Keratinocyte (primary cell): ENCODE data around the gene BRINP1. TPM values are rescaled to one million over a fixed set of nuclear protein-coding genes. Genes with fewer than 3 reads are reported as not detected.
"Not testable (repeated sequence)": the region's sequence is repeated elsewhere in the genome, so short reads cannot be mapped to it uniquely, and the experiment has no call there.

Experiments
- DNase-seq: peaks from one replicate; pipeline ENCODE4 v3.0.0-alpha.2; 2011; ENCODE audit warnings: low read depth, missing footprints, low spot score
- FAIRE-seq: peaks from 2 replicates; lab custom pipeline; 2011; peaks lifted over from hg19 to GRCh38; lab: Jason Lieb, UNC
- H2AFZ ChIP-seq: 2 replicates; pipeline ENCODE4 v1.6.0; 2012; ENCODE audit warnings: low read length, control low read depth, inconsistent platforms; ENCODE audit not compliant: control insufficient read depth
- H3K27ac ChIP-seq: 2 replicates; pipeline ENCODE4 v1.5.1; 2011; ENCODE audit warnings: low read length; ENCODE audit not compliant: control insufficient read depth, insufficient read depth
- H3K27me3 ChIP-seq: 3 replicates; pipeline ENCODE4 v1.6.0; 2011; ENCODE audit warnings: low read length; ENCODE audit not compliant: control insufficient read depth, insufficient read depth; ENCODE audit errors: extremely low read depth
- H3K36me3 ChIP-seq, 2 experiments: 2 replicates in 1 of 2; 3 replicates in 1 of 2; pipeline ENCODE4 v1.5.1; 2011; ENCODE audit warnings: low read length in 2 of 2, mild to moderate bottlenecking in 1 of 2; ENCODE audit not compliant: control insufficient read depth in 2 of 2, insufficient read depth in 2 of 2; ENCODE audit errors: extremely low read depth in 1 of 2
- H3K4me1 ChIP-seq: 3 replicates; pipeline ENCODE4 v1.5.1; 2011; ENCODE audit warnings: low read length; ENCODE audit not compliant: control insufficient read depth, insufficient read depth; ENCODE audit errors: extremely low read depth
- H3K4me2 ChIP-seq: 3 replicates; pipeline ENCODE4 v1.6.0; 2011; ENCODE audit warnings: low read depth, low read length; ENCODE audit not compliant: control insufficient read depth, insufficient read depth; ENCODE audit errors: extremely low read depth
- H3K4me3 ChIP-seq, 3 experiments: fragments of 200-600 bp in 1 of 3; sonication (generic) in 1 of 3; 2 replicates in 2 of 3; 3 replicates in 1 of 3; pipeline ENCODE4 v1.5.1; 2011 to 2016; ENCODE audit warnings: low read length in 3 of 3, mild to moderate bottlenecking in 3 of 3, control low read depth in 2 of 3, inconsistent platforms in 1 of 3, low read depth in 1 of 3, mixed read lengths in 1 of 3, mixed run types in 1 of 3, moderate library complexity in 1 of 3; ENCODE audit not compliant: control insufficient read depth in 2 of 3, insufficient read depth in 2 of 3; ENCODE audit errors: extremely low read depth in 1 of 3
- H3K79me2 ChIP-seq: 2 replicates; pipeline ENCODE4 v1.6.0; 2012; ENCODE audit warnings: low read length; ENCODE audit not compliant: control insufficient read depth, insufficient read depth
- H3K9ac ChIP-seq: 3 replicates; pipeline ENCODE4 v1.6.0; 2011; ENCODE audit warnings: low read length; ENCODE audit not compliant: control insufficient read depth, insufficient read depth; ENCODE audit errors: extremely low read depth
- H3K9me1 ChIP-seq: 3 replicates; pipeline ENCODE4 v1.6.0; 2011; ENCODE audit warnings: low read length; ENCODE audit not compliant: control insufficient read depth, insufficient read depth; ENCODE audit errors: extremely low read depth
- H3K9me3 ChIP-seq: 2 replicates; pipeline ENCODE4 v1.5.1; 2012; ENCODE audit warnings: low read depth, low read length; ENCODE audit not compliant: control insufficient read depth
- H4K20me1 ChIP-seq: 3 replicates; pipeline ENCODE4 v1.6.0; 2011; ENCODE audit warnings: low read length; ENCODE audit not compliant: control insufficient read depth, insufficient read depth; ENCODE audit errors: extremely low read depth
- EZH2 ChIP-seq: IDR thresholded peaks from one replicate; pipeline ENCODE4 v1.6.1; 2012; ENCODE audit warnings: inconsistent platforms, mild to moderate bottlenecking, low read length, moderate library complexity
- dilution Hi-C: fragments of 300-500 bp; cut with MboI; formaldehyde crosslinking; loops from one replicate; pipeline ENCODE4 v1.7.0; 2020; ENCODE audit warnings: low sequenced_read_pairs; ENCODE audit not compliant: extremely low pct_ligation_motif_present
- polyA plus RNA-seq, 5 experiments: library from polyadenylated mRNA; depleted of rRNA in 3 of 5; stranded (reverse) in 3 of 5; stranded (forward) in 1 of 5; unstranded in 1 of 5; fragments of >200 nt; gene quantifications; 1 replicate in 1 of 5; 2 replicates in 3 of 5; 3 replicates in 1 of 5; pipeline versions ENCODE4 v1.2.1 to v1.2.3, GENCODE V29; 2011 to 2012; ENCODE audit warnings: missing spikeins in 2 of 5, low read depth in 1 of 5, low replicate concordance in 1 of 5
- TF ChIP-seq, protein P1 (sequence below), 3 experiments: IDR thresholded peaks in 1 of 3; conservative IDR thresholded peaks in 1 of 3; optimal IDR thresholded peaks in 1 of 3; 2 replicates in 2 of 3; 3 replicates in 1 of 3; pipeline versions ENCODE3 to v1.5.1; 2011; ENCODE audit warnings: low read length in 3 of 3, mild to moderate bottlenecking in 3 of 3, moderate library complexity in 2 of 3, control low read depth in 1 of 3, inconsistent platforms in 1 of 3; ENCODE audit not compliant: insufficient read depth in 2 of 3; ENCODE audit errors: extremely low read depth in 1 of 3

BRINP1 gene
- polyA plus RNA-seq, 1 donor (not counting 4 experiments of a cell fraction or from before 2014, with no cell fraction given): 0.63 TPM

DNA sequence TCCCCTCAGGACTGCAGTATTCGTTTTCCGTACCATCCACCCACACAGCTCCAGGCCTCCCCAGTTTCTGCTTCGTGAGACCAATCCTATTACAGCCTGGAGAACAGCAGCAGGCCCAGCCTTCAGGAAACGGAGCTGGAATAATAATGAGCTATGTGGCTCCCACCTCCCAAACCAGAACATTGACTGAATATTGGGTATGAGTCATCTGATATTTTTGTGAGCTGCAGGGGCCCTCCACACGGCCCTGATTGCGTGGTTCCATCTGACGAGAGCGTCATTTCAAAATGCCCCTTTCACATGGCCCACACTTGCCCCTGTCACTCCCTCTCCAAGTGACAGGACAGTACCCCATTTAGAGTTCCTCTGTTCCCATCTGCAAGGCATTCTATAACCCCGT, 192.0 kb downstream of the BRINP1 start:
- Histone ChIP-seq H4K20me1 (no peaks in the 10 kb centered on the region), H3K36me3 (no peaks in the 10 kb centered on the region), H3K27ac (no peak overlapping the region), H3K4me1 (no peaks in the 10 kb centered on the region), H2AFZ (no peak overlapping the region), H3K9me1 (no peaks in the 10 kb centered on the region), H3K79me2 (no peaks in the 10 kb centered on the region), H3K4me2 (no peak overlapping the region), H3K9me3 (no peaks in the 10 kb centered on the region), H3K27me3 (no peaks in the 10 kb centered on the region), H3K4me3 (no peak overlapping the region), H3K9ac (no peak overlapping the region)
- no peak for TF ChIP-seq EZH2
- TF ChIP-seq, protein P1, sequence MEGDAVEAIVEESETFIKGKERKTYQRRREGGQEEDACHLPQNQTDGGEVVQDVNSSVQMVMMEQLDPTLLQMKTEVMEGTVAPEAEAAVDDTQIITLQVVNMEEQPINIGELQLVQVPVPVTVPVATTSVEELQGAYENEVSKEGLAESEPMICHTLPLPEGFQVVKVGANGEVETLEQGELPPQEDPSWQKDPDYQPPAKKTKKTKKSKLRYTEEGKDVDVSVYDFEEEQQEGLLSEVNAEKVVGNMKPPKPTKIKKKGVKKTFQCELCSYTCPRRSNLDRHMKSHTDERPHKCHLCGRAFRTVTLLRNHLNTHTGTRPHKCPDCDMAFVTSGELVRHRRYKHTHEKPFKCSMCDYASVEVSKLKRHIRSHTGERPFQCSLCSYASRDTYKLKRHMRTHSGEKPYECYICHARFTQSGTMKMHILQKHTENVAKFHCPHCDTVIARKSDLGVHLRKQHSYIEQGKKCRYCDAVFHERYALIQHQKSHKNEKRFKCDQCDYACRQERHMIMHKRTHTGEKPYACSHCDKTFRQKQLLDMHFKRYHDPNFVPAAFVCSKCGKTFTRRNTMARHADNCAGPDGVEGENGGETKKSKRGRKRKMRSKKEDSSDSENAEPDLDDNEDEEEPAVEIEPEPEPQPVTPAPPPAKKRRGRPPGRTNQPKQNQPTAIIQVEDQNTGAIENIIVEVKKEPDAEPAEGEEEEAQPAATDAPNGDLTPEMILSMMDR (optimal IDR thresholded peaks at IDR 0.05 in 1 of 3, IDR thresholded peaks at IDR 0.05 in 1 of 3, conservative IDR thresholded peaks at IDR 0.05 in 1 of 3; ENCODE audit: extremely low read depth in 1 of 3, insufficient read depth in 2 of 3, low read length in 3 of 3): no peak
- dilution Hi-C loops: no loop called here
- FAIRE-seq (no peak), DNase-seq (no peak)

DNA sequence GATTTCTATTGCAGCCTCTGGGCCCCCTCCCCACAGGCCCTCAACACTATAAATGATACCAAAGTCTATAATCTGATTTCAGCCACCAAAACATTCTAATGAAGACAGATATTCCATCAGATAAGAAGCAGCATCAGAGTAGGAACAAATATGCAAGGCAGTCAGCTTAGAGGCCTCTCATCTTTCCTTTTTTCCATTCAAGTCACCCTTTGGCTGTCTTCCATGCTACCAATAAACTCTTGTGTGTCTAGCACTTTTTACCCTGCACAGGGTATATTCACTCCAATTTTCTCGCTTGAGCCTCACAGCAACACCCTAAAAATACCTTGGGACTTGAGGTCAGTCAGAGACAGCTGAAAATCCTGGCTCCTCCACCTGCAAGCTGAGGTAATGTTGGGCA, 193.7 kb downstream of the BRINP1 start:
- Histone ChIP-seq H3K27me3 (no peaks in the 10 kb centered on the region), H3K36me3 (no peaks in the 10 kb centered on the region), H3K9me3 (no peaks in the 10 kb centered on the region), H3K9ac (no peak overlapping the region), H3K79me2 (no peaks in the 10 kb centered on the region), H3K4me3 (no peak overlapping the region), H3K27ac (no peak overlapping the region), H4K20me1 (no peaks in the 10 kb centered on the region), H3K4me1 (no peaks in the 10 kb centered on the region), H3K4me2 (no peak overlapping the region), H2AFZ (no peak overlapping the region), H3K9me1 (no peaks in the 10 kb centered on the region)
- dilution Hi-C loops: no loop called here
- no peak for DNase-seq
- TF ChIP-seq, protein P1 (optimal IDR thresholded peaks at IDR 0.05 in 1 of 3, IDR thresholded peaks at IDR 0.05 in 1 of 3, conservative IDR thresholded peaks at IDR 0.05 in 1 of 3; ENCODE audit: extremely low read depth in 1 of 3, insufficient read depth in 2 of 3, low read length in 3 of 3): no peak
- no peak for TF ChIP-seq EZH2
- FAIRE-seq: no peak

DNA sequence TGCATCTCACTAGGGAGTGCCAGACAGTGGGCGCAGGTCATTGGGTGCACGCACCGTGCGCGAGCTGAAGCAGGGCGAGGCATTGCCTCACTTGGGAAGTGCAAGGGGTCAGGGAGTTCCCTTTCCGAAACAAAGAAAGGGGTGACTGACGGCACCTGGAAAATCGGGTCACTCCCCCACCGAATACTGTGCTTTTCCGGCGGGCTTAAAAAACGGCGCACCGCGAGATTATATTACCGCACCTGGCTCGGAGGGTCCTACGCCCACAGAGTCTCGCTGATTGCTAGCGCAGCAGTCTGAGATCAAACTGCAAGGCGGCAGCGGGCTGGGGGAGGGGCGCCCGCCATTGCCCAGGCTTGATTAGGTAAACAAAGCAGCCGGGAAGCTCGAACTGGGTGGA, 200.0 kb downstream of the BRINP1 start:
- H3K27me3 ChIP-seq, H3K27ac ChIP-seq, FAIRE-seq, H3K4me3 ChIP-seq, H4K20me1 ChIP-seq, H3K4me1 ChIP-seq, H3K4me2 ChIP-seq, H2AFZ ChIP-seq, H3K9me1 ChIP-seq, DNase-seq, dilution Hi-C loops, H3K9ac ChIP-seq, H3K9me3 ChIP-seq, H3K36me3 ChIP-seq, H3K79me2 ChIP-seq: not testable (repeated sequence)
